Ascending aorta (tissue), 2 donors: ENCODE data around the gene PLCB1. TPM values are rescaled to one million over a fixed set of nuclear protein-coding genes. Genes with fewer than 3 reads are reported as not detected.

Experiments used
- DNase-seq, 2 donors: peaks; one replicate each; pipeline ENCODE4 v3.0.0-alpha.2; 2019; ENCODE audit warnings: low spot score in 2 of 2
- H3K27ac ChIP-seq, 2 donors: fragments of 200-600 bp; sonication (generic); one replicate each; pipeline ENCODE4 v1.5.1; 2016 to 2017; ENCODE audit warnings: mild to moderate bottlenecking in 1 of 2
- H3K27me3 ChIP-seq: fragments of 200-600 bp; sonication (generic); one replicate; pipeline ENCODE4 v1.5.1; 2017
- H3K36me3 ChIP-seq, 2 donors: fragments of 200-600 bp; sonication (generic); one replicate each; pipeline ENCODE4 v1.5.1; 2016
- H3K4me1 ChIP-seq, 2 donors: fragments of 200-600 bp; sonication (generic); one replicate each; pipeline ENCODE4 v1.5.1; 2016 to 2017; ENCODE audit warnings: mild to moderate bottlenecking in 1 of 2
- H3K4me3 ChIP-seq, 2 donors: fragments of 200-600 bp; sonication (generic); one replicate each; pipeline ENCODE4 v1.5.1; 2016 to 2017; ENCODE audit warnings: mild to moderate bottlenecking in 1 of 2
- H3K9me3 ChIP-seq, 2 donors: fragments of 200-600 bp; sonication (generic); one replicate each; pipeline ENCODE4 v1.5.1; 2016
- intact Hi-C: fragments of 100-400 bp; cut with DNase I; formaldehyde crosslinking; loops from one replicate; pipeline ENCODE4 v1.15.1; 2023
- total RNA-seq: library from RNA; depleted of rRNA; stranded (reverse); fragments of >200 nt; gene quantifications from one replicate; pipeline ENCODE4 v1.1.0, GENCODE V29; 2016
- TF ChIP-seq, protein P1 (sequence below), 3 experiments: fragments of 200-600 bp in 2 of 3; fragments of 450-650 bp in 1 of 3; sonication (generic) in 2 of 3; IDR thresholded peaks; one replicate each; pipeline ENCODE4 v1.5.1; 2016 to 2019; ENCODE audit warnings: antibody characterized with exemption in 3 of 3, mild to moderate bottlenecking in 1 of 3, moderate library complexity in 1 of 3

The PLCB1 gene
- total RNA-seq, 1 donor from 2014 or later = 22.9 TPM

DNA sequence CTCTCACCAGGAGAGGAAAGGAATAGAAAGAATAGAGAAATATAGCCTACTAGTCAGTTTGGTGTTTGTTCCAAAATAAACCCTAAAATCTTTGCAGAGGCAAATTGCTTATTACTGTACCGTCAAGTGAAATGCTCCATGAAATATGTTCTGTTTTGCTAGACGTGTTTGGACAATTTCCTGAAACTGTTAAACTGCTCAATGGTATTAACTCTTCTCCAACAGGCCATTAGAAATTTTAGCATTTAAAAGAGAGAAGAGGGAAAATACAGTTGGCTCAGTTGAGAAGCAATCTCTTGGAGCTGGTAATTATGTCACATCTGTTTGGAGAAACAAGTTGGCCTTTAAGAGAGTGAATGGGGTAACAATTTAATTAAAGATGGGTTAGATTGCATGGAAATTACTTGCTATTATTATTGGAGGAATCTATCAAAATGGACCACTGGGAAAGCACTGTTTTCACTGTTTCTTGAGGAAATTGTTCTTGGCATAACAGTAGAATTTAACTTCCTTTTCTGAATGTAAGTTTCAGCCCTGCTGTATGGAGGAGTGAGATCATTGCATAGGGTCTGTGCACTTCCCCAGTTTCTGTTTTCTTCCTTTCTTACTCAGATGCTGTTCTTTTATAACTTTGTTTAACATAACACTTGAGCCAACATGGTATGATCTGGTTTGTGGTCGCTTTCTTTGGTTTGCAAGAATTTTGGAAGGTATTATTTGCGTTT lies 373.6 kb downstream of the PLCB1 start:
- DNase-seq = no peak
- no peaks in the 10 kb centered on the region for H3K9me3 ChIP-seq
- no peaks in the 10 kb centered on the region for H3K27me3 ChIP-seq
- H3K36me3 ChIP-seq = no peaks in the 10 kb centered on the region
- H3K4me1 ChIP-seq = no peaks in the 10 kb centered on the region
- no peak overlapping the region for H3K27ac ChIP-seq
- H3K4me3 ChIP-seq = no peak overlapping the region
- intact Hi-C loops = no loop called here
- TF ChIP-seq, protein P1, sequence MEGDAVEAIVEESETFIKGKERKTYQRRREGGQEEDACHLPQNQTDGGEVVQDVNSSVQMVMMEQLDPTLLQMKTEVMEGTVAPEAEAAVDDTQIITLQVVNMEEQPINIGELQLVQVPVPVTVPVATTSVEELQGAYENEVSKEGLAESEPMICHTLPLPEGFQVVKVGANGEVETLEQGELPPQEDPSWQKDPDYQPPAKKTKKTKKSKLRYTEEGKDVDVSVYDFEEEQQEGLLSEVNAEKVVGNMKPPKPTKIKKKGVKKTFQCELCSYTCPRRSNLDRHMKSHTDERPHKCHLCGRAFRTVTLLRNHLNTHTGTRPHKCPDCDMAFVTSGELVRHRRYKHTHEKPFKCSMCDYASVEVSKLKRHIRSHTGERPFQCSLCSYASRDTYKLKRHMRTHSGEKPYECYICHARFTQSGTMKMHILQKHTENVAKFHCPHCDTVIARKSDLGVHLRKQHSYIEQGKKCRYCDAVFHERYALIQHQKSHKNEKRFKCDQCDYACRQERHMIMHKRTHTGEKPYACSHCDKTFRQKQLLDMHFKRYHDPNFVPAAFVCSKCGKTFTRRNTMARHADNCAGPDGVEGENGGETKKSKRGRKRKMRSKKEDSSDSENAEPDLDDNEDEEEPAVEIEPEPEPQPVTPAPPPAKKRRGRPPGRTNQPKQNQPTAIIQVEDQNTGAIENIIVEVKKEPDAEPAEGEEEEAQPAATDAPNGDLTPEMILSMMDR (IDR thresholded peaks at IDR 0.05) = no peak

DNA sequence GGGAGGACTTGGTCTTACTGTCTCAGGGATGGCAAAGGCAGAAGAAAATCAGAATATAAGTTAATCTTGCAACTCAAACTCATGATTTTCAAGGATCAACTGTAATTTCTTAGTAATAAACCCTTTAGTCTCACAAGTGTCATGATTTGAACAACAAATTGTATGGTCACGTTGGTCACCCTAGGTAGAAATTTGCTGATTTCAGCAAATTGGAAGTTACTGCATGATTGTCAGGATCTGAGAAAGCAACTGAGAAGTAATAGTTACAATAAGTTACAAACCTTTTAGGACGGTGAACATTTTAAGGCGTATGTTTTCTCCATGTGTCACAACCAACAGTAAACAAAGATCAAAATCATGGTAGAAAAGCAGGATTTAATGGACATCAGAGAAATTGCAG lies 375.2 kb downstream of the PLCB1 start:
- no peaks in the 10 kb centered on the region for H3K9me3 ChIP-seq
- no peaks in the 10 kb centered on the region for H3K36me3 ChIP-seq
- TF ChIP-seq, protein P1 (IDR thresholded peaks at IDR 0.05) = no peak
- H3K4me3 ChIP-seq = no peak overlapping the region
- H3K27me3 ChIP-seq = no peaks in the 10 kb centered on the region
- no peak for DNase-seq
- H3K27ac ChIP-seq = no peak overlapping the region
- no peaks in the 10 kb centered on the region for H3K4me1 ChIP-seq
- intact Hi-C loops = no loop called here

DNA sequence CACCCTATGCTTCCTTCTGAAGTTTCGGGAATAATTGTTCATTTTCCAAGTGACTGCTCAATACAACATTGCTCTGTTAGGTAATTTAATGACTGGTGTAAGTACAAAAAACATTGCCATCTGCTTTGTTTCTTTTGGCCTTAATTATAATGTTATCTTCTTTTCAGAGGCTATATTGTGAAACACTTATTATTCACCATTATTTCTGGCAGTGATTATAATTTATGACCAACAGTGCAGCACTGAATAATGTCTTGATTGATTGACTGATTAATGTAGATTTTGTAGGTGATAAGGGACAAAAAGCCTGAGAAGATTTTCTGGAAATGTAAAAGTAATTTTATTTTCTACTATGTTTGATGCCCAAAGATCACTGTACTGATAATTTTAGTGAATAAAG lies 377.7 kb downstream of the PLCB1 start:
- H3K36me3 ChIP-seq = no peaks in the 10 kb centered on the region
- H3K4me3 ChIP-seq = no peak overlapping the region
- H3K27ac ChIP-seq = no peak overlapping the region
- H3K27me3 ChIP-seq = no peaks in the 10 kb centered on the region
- H3K9me3 ChIP-seq = no peaks in the 10 kb centered on the region
- no peaks in the 10 kb centered on the region for H3K4me1 ChIP-seq
- intact Hi-C loops = no loop called here
- TF ChIP-seq, protein P1 (IDR thresholded peaks at IDR 0.05) = no peak
- DNase-seq = no peak

DNA sequence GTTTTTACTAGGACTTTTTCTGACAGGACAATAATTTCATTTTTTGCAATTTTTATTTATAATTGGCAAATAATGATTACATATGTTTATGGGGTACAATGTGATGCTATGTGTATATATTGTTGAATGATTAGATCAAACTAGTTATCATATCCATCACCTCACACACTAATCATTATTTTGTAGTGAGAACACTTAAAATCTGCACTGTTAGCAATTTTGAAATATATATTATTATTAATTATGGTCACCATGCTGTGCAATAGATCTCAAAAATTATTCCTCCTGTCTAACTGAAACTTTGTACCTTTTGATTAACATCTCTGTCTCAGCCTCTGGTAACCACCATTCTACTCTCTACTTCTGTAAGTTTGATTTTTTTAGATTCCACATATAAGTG lies 378.7 kb downstream of the PLCB1 start:
- no peak overlapping the region for H3K27ac ChIP-seq
- no peaks in the 10 kb centered on the region for H3K36me3 ChIP-seq
- H3K27me3 ChIP-seq = no peaks in the 10 kb centered on the region
- TF ChIP-seq, protein P1 (IDR thresholded peaks at IDR 0.05) = no peak
- no peaks in the 10 kb centered on the region for H3K4me1 ChIP-seq
- no peak overlapping the region for H3K4me3 ChIP-seq
- H3K9me3 ChIP-seq = no peaks in the 10 kb centered on the region
- intact Hi-C loops = no loop called here
- DNase-seq = no peak

DNA sequence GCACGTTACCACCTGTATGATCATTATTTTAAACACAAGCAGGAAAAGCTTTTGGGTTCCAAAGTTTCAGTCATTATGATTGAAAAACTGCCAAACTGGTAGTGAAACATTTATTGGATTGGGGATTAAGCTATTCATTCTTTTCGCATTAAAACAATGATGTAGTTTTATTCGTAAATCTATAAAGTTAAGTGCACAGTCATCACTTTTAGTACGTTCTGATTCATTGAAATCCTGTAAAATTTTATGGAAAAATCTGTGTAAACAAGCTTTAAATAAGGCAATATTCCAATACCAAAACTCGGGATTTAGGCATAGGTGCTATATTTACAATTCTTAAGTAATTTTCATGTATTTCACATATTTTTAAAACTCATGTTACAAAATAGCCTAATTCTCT lies 379.9 kb downstream of the PLCB1 start:
- Histone ChIP-seq H3K4me3 (no peak overlapping the region), H3K36me3 (no peaks in the 10 kb centered on the region), H3K27me3 (no peaks in the 10 kb centered on the region), H3K27ac (no peak overlapping the region), H3K4me1 (no peaks in the 10 kb centered on the region), H3K9me3 (no peaks in the 10 kb centered on the region)
- no peak for DNase-seq
- TF ChIP-seq, protein P1 (IDR thresholded peaks at IDR 0.05) = no peak
- intact Hi-C loops = no loop called here
